Uterus (tissue), 4 donors: ENCODE data around the gene INAFM1. TPM values are rescaled to one million over a fixed set of nuclear protein-coding genes. Genes with fewer than 3 reads are reported as not detected.

Source experiments
- DNase-seq, 2 donors: peaks; one replicate each; pipeline ENCODE4 v3.0.0-alpha.2; 2019 to 2020
- H3K27ac ChIP-seq, 2 donors: fragments of 200-600 bp; sonication (generic); 1 replicate in 1 of 2; 2 replicates in 1 of 2; pipeline ENCODE4 v1.5.1; 2016 to 2018
- H3K27me3 ChIP-seq, 2 donors: fragments of 200-600 bp; sonication (generic); one replicate each; pipeline ENCODE4 v1.5.1; 2018 to 2019; ENCODE audit warnings: control low read depth in 1 of 2
- H3K36me3 ChIP-seq, 2 donors: fragments of 200-600 bp; sonication (generic); one replicate each; pipeline ENCODE4 v1.5.1; 2019; ENCODE audit warnings: control low read depth in 1 of 2
- H3K4me1 ChIP-seq, 2 donors: fragments of 200-600 bp; sonication (generic); one replicate each; pipeline ENCODE4 v1.5.1; 2018 to 2019; ENCODE audit warnings: control low read depth in 1 of 2
- H3K4me3 ChIP-seq, 2 donors: fragments of 200-600 bp; sonication (generic); 1 replicate in 1 of 2; 2 replicates in 1 of 2; pipeline ENCODE4 v1.5.1; 2018 to 2019; ENCODE audit warnings: mild to moderate bottlenecking in 1 of 2
- H3K9me3 ChIP-seq, 2 donors: fragments of 200-600 bp; sonication (generic); one replicate each; pipeline ENCODE4 v1.5.1; 2019; ENCODE audit warnings: control low read depth in 1 of 2
- POLR2A ChIP-seq, 2 donors: fragments of 450-650 bp; IDR thresholded peaks; one replicate each; pipeline ENCODE4 v1.6.1; 2016; ENCODE audit warnings: antibody characterized with exemption in 2 of 2, mild to moderate bottlenecking in 1 of 2, moderate library complexity in 1 of 2
- intact Hi-C: fragments of 100-400 bp; cut with DNase I; formaldehyde crosslinking; loops from one replicate; pipeline ENCODE4 v1.15.1; 2023; ENCODE audit warnings: low total_unique reads
- total RNA-seq, 4 donors: library from RNA; depleted of rRNA in 3 of 4; stranded (reverse); fragments of >200 nt in 3 of 4; gene quantifications; one replicate each; pipeline versions ENCODE4 v1.1.0 to v1.2.4, GENCODE V29; 2014 to 2023
- TF ChIP-seq, protein P1 (sequence below), 4 experiments: fragments of 200-600 bp in 2 of 4; fragments of 450-650 bp in 2 of 4; sonication (generic) in 2 of 4; IDR thresholded peaks; one replicate each; pipeline ENCODE4 v1.5.1; 2016 to 2019; ENCODE audit warnings: antibody characterized with exemption in 4 of 4, mild to moderate bottlenecking in 2 of 4, moderate library complexity in 1 of 4
- donor health status: DM: yes; HTN: yes; CAD: no.

Gene INAFM1
- 10 to 100 TPM in 2 of 4 donors, 1 to 10 TPM in 2; 2.8 to 39.5 (median 13.5) TPM for total RNA-seq

DNA sequence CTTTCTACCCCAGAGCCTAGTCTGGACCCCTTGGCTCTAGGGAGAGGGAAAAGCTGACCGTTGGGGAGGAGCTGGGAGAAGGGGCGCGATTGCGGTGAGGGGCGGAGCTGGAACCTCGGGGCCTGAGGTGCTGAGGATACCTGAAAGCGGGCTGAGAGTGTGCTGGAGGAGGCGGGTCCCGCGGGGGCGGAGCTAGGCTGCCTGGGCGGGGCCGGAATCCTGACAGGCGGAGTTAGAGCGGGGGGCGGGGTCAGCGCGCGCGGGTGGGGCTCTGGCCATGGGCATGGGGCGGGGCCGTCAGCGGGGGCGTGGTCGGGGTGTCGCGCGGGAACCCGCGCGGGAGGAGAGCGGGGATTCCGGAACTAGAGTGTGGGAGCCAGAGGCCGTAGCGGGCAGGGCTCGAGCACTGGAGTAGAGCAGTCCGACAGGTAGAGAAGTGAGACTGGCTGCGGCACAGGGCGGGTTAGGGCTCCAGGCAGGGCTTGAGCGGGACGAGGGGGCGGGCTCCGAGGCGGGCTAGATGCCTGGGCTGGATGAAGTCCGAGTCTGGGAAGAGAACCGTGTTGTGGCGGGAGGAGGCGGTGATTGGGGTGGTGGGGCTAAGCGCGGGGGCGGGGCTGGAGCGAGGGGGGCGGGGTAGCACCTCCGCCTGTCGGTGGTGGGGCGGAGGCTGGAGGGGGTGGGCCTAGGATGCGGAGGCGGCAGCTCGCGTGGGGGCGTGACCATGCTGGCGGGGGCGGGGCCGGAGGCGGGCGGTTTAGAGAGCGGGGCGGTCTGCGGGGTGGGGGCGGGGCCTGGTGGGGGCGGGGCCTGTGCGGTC is at the start of gene INAFM1:
Gene INAFM1 (plus strand): TSS at position 815 of the 820 bp plus-strand sequence. CDS start 35 bp downstream, outside the sequence.
- peak within 1 kb of the TSS; percentile 54 to 63 for H3K4me3 ChIP-seq
- TF ChIP-seq POLR2A (IDR thresholded peaks at IDR 0.05) = peak; percentile 46 to 48
- TF ChIP-seq, protein P1, sequence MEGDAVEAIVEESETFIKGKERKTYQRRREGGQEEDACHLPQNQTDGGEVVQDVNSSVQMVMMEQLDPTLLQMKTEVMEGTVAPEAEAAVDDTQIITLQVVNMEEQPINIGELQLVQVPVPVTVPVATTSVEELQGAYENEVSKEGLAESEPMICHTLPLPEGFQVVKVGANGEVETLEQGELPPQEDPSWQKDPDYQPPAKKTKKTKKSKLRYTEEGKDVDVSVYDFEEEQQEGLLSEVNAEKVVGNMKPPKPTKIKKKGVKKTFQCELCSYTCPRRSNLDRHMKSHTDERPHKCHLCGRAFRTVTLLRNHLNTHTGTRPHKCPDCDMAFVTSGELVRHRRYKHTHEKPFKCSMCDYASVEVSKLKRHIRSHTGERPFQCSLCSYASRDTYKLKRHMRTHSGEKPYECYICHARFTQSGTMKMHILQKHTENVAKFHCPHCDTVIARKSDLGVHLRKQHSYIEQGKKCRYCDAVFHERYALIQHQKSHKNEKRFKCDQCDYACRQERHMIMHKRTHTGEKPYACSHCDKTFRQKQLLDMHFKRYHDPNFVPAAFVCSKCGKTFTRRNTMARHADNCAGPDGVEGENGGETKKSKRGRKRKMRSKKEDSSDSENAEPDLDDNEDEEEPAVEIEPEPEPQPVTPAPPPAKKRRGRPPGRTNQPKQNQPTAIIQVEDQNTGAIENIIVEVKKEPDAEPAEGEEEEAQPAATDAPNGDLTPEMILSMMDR (IDR thresholded peaks at IDR 0.05) = no peak
- no peaks in the 10 kb centered on the region for H3K27me3 ChIP-seq
- H3K36me3 ChIP-seq = no peaks in the 10 kb centered on the region
- intact Hi-C loops = no loop called here
- H3K9me3 ChIP-seq = no peaks in the 10 kb centered on the region
- peak; percentile 98 for DNase-seq
- H3K4me1 ChIP-seq = peaks cover 3 to 16% of the 10 kb centered on the region in 2 donors
- peak within 1 kb of the TSS; percentile 94 to 98 for H3K27ac ChIP-seq

DNA sequence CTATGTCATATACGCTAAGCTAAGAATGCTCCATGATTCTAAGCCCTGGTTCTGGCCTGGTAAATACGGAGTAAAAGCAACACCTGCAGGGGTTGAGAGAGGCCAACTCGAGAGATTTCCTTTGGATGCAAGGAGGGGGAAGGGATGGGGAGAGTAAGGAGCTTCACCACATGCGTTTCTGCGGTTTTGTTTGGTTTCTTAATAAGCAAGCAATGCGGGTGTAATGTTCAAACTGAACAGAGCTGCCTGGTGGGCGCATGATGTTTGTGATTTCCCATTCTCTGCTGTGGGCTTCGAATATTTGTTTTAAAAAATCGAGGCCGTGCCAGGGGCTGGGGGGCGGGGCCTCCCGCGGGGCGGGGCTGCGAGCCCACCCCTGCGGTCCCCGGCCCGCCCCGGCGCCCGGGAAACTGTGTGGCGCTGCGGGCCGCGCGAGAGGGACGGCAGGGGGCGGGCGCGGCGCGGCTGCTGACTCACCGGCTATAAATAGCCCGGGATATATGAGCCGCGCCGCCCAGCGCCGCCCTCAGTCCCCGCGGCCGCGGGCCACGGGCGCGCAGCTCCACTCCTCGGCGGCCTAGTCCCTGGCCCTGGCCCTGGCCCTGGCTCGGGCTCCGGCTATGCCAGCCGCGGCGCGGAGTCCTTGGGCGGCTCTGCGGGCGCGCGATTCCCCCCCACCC is 48.8 kb upstream of the INAFM1 start:
- Histone ChIP-seq H3K36me3 (no peaks in the 10 kb centered on the region), H3K4me1 (no peaks in the 10 kb centered on the region), H3K27ac (peak overlapping the region; percentile 98 to 99), H3K27me3 (no peaks in the 10 kb centered on the region), H3K4me3 (peak overlapping the region; percentile 34 to 100), H3K9me3 (no peaks in the 10 kb centered on the region)
- peak; percentile 100 for TF ChIP-seq POLR2A (IDR thresholded peaks at IDR 0.05)
- TF ChIP-seq, protein P1 (IDR thresholded peaks at IDR 0.05) = peak; percentile 14 to 75 (median 72)
- intact Hi-C loops = no loop called here
- DNase-seq = peak; percentile 89 to 92

DNA sequence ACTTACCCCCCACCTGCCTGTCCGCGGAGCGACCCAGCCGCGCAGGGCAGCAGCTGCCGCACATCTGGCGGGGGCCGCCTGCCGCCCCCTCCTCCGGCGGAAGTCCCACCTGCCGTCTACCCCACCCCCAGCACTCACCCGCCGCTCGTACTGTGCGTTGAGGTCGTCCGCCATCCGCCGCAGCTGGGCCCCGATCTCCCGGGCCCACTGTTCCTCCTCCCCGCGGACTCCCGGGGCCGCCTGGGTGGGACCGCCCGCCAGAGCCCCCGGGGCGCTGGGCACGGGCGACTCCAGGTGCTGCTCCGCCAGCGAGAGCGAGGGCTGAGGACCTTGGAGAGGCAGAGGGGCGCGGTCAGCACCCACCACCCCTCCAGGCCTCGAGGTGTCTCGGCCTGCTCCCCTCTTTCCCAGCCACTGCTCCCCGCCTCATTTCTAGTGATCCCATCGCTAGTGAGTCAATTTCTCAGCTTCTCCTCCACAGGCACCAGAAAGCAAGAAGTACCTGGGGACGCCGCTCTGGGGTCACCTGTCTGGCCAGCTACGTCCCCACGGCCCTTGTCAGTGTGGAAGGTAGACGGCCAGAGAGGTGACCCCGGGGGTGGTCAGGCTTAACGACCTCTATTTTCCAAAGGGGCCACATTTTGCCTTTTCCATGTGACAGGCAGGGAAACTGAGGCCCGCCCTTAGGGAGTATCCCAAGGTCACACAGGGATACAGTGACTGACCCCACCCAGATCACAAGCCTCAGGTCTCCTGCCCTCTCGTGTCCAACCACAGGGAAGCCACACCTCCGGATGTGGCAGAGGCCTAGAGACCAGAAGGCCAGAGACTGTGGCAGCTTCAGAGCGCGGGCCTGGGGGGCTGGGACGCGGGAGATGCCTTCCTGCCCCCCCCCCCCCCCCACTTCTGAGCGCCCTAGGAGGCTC is 48.0 kb upstream of the INAFM1 start:
- H3K9me3 ChIP-seq = no peaks in the 10 kb centered on the region
- peak; percentile 37 to 40 for TF ChIP-seq POLR2A (IDR thresholded peaks at IDR 0.05)
- TF ChIP-seq, protein P1 (IDR thresholded peaks at IDR 0.05) = no peak
- intact Hi-C loops = no loop called here
- H3K4me1 ChIP-seq = peaks cover 0 to 2% of the 10 kb centered on the region in 2 donors
- H3K27me3 ChIP-seq = no peaks in the 10 kb centered on the region
- DNase-seq = peak; percentile 75 to 82
- peak overlapping the region; percentile 98 to 99 for H3K27ac ChIP-seq
- no peaks in the 10 kb centered on the region for H3K36me3 ChIP-seq
- H3K4me3 ChIP-seq = peak overlapping the region; percentile 34 to 100

DNA sequence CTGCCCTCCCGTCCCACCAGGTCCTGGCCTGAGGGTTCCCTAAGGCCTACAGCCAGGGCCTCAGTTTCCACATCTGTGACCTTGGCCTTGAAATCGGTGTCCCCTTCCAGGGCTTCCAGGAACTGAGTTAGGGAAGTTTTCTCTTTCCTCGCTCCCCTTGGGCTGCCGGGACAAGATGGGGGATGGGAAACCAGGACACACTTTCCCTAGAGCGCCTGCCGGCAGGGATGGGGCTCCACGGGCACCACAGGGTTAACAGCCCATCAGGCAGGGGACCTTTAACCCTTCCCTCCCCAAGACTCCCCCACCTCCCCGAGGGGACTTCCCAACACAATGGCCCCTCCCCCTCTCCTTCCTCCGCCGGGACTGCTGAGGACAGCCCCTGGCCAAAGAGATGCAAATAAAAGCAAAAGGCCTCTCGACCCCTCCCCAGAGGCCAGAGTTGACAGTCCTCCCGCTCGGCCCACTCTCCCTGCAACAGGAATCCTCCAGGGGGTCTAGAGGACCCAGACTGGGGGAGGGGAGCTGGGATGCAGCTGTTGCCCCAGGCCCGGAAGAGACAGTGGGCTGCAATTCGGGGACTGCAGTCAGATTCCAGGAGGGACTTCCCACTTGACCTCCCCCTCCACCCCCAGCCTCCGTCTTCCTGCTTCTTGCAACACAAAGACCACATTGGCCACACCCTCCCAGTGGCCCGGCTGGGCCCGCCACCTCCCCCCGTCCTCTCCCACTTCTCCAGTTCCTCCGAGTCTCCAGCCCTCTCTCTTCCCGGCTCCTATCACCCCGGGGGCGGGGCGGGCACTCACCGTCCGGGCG is 47.1 kb upstream of the INAFM1 start:
- no peaks in the 10 kb centered on the region for H3K9me3 ChIP-seq
- intact Hi-C loops = no loop called here
- H3K27ac ChIP-seq = peak overlapping the region; percentile 98 to 99
- H3K4me3 ChIP-seq = peak overlapping the region; percentile 24 to 100
- TF ChIP-seq, protein P1 (IDR thresholded peaks at IDR 0.05) = no peak
- peak; percentile 43 to 69 for TF ChIP-seq POLR2A (IDR thresholded peaks at IDR 0.05)
- peak; percentile 89 to 93 for DNase-seq
- no peaks in the 10 kb centered on the region for H3K36me3 ChIP-seq
- peaks cover 0 to 5% of the 10 kb centered on the region in 2 donors for H3K4me1 ChIP-seq
- H3K27me3 ChIP-seq = no peaks in the 10 kb centered on the region
